PFSK-1 (cell line): Measurements from ENCODE around the gene CHMP6.

Experiments
- FOXP2 ChIP-seq: optimal IDR thresholded peaks from 2 replicates; pipeline ENCODE3; 2011; ENCODE audit warnings: borderline replicate concordance, control low read depth, inconsistent platforms; ENCODE audit not compliant: insufficient read depth; ENCODE audit errors: extremely low read length, extremely low read depth
- POLR2AphosphoS5 ChIP-seq: IDR thresholded peaks from 2 replicates; pipeline ENCODE4 v1.6.1; 2012; ENCODE audit warnings: low read depth, mild to moderate bottlenecking, control low read depth, low read length, moderate library complexity
- REST ChIP-seq, 2 experiments: IDR thresholded peaks; 2 replicates each; pipeline versions ENCODE4 v1.6.1 to v1.8.0; 2011 to 2012; ENCODE audit warnings: low read depth in 2 of 2, low read length in 2 of 2, control low read depth in 1 of 2, inconsistent platforms in 1 of 2, mild to moderate bottlenecking in 1 of 2, moderate library complexity in 1 of 2; ENCODE audit not compliant: insufficient read depth in 1 of 2
- SIN3A ChIP-seq: IDR thresholded peaks from 2 replicates; pipeline ENCODE4 v1.6.1; 2012; ENCODE audit warnings: mild to moderate bottlenecking, low read length, moderate library complexity, borderline replicate concordance; ENCODE audit not compliant: insufficient read depth
- TAF1 ChIP-seq: IDR thresholded peaks from 2 replicates; pipeline ENCODE4 v1.6.1; 2012; ENCODE audit warnings: low read length, control low read depth, borderline replicate concordance; ENCODE audit not compliant: insufficient read depth

- no peak for TF ChIP-seq SIN3A
- no peak for TF ChIP-seq POLR2AphosphoS5
- no peak for TF ChIP-seq TAF1
- no peak for TF ChIP-seq FOXP2
- no peak for TF ChIP-seq REST (IDR thresholded peaks at IDR 0.05; ENCODE audit: insufficient read depth in 1 of 2, low read depth in 2 of 2, low read length in 2 of 2)
These were observed 14.5 kb upstream of the CHMP6 start for GRCh38 chr17:80977172-80977571.
